ENCODE data around the gene NDC1.

Gene NDC1

DNA sequence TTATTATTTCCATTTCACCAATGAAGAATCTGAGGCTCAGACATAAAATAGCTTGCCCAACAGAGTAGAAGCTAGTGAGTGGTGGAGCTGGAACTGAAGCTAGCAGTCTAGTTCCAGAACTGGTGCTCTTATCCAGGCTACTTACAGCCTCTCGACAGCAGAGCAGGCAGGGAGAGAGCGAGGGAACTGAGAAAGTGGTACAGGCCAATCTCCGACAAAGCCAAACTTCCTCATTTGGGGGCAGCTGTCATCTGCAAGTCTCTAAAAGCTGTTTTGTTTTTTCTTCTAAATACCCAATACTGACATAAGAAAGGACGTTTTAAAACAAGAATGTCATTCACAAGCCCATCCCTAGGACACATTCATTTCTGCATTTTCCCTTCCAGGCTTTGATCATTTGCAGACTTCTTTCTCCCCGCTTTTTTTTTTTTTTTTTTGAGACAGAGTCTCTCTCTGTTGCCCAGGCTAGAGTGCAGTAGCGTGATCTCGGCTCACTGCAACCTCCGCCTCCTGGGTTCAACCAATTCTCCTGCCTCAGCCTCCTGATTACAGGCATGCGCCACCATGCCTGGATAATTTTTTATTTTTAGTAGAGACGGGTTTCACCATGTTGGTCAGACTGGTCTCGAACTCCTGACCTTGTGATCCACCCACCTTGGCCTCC lies 31.5 kb upstream of the NDC1 start:
- peak; percentile 36 for DNase-seq (ENCODE audit: extremely low spot score)
- CTCF ChIA-PET, result interaction anchor here (0.9 to 9.6 kb wide), 8 partner anchors 9 to 212 kb away, joined by 3 to 135 read pairs (median 7); no protein-coding TSS in a partner anchor
- POLR2A ChIA-PET, result no interaction called here
- TF ChIP-seq CTCF (IDR thresholded peaks at IDR 0.05; ENCODE audit: control extremely low read depth, extremely low read depth, low read depth, missing control alignments), result no peak

DNA sequence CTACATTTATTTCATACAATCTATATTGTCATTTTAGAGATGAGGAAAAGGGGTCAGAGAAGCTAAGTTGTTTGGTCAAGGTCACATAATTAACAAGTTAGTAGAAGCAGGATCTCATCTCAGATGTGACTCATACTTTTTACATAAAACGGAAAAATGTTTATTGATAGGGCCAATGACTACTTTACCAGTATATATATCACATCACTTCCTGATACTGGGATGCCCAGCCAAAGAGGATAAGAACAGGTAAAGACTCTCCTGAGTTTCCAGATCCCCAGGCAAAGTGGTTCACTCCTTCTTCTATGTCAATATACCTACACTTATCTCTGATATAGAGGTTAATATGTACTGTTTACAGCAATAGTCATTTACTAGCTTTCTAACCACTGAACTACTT lies 30.5 kb upstream of the NDC1 start:
- ChIA-PET CTCF (interaction anchor here (0.9 to 9.6 kb wide), 8 partner anchors 9 to 213 kb away, joined by 3 to 135 read pairs (median 7); no protein-coding TSS in a partner anchor), POLR2A (no interaction called here)
- TF ChIP-seq CTCF (IDR thresholded peaks at IDR 0.05; ENCODE audit: control extremely low read depth, extremely low read depth, low read depth, missing control alignments), result no peak
- no peak for DNase-seq (ENCODE audit: extremely low spot score)

GRCh38 chr1:53862507-53862906 lies 24.4 kb upstream of the NDC1 start:
- DNase-seq (ENCODE audit: extremely low spot score), result peak; percentile 20
- POLR2A ChIA-PET, result no interaction called here
- CTCF ChIA-PET, result interaction anchor here (0.9 to 10.2 kb wide), 12 partner anchors 10 to 219 kb away, joined by 3 to 135 read pairs (median 21); partner anchors contain the start of genes IFT25 and LRRC42
- no peak for TF ChIP-seq CTCF (IDR thresholded peaks at IDR 0.05; ENCODE audit: control extremely low read depth, extremely low read depth, low read depth, missing control alignments)

GRCh38 chr1:53860967-53861411 lies 22.9 kb upstream of the NDC1 start:
- POLR2A ChIA-PET, result interaction anchor here (0.5 kb wide), 1 partner anchor 1145 kb away, joined by 3 read pairs; no protein-coding TSS in a partner anchor
- peak; percentile 58 for DNase-seq (ENCODE audit: extremely low spot score)
- CTCF ChIA-PET, result interaction anchor here (0.9 to 10.2 kb wide), 49 partner anchors 11 to 949 kb away, joined by 3 to 135 read pairs (median 5); partner anchors contain the start of genes IFT25, LRRC42, NDC1 and YIPF1
- peak; percentile 83 for TF ChIP-seq CTCF (IDR thresholded peaks at IDR 0.05; ENCODE audit: control extremely low read depth, extremely low read depth, low read depth, missing control alignments)

DNA sequence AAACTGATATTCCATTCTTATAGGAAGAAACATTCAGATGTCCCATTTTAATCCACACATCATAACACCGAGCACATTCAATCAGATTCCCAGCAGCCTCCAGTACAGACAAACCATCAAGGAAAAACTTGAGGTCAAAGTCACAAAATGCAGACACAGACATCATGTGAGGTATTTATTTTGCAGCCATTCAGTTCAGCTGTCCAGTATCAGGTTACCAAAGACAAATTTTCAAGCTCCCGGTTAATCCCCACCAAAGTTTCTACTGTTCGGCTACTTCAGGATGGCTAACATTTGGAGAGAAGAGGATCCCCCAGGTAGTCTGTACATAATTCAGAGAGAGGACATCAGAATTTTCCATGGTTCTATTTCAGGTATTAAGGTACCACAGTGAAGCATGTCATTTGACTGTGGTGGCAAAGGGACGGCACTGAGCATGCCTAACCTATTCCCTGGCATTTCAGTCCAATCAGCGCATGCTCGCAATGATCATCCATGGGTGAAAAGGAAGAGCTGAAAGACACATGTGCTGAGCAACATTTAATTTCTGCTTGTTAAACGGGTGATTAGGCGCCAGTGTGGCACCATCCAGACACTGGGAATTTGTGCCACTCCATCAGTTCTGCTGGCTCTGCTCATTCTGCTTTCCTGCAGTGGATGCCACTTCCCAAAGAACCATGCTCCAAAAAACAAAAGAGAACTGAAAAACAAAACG lies 13.6 kb upstream of the NDC1 start:
- no peak for TF ChIP-seq CTCF (IDR thresholded peaks at IDR 0.05; ENCODE audit: control extremely low read depth, extremely low read depth, low read depth, missing control alignments)
- no peak for DNase-seq (ENCODE audit: extremely low spot score)
- ChIA-PET CTCF (interaction anchor here (1.0 to 5.8 kb wide), 4 partner anchors 8 to 27 kb away, joined by 3 to 86 read pairs (median 6); no protein-coding TSS in a partner anchor), POLR2A (interaction anchor here (0.6 kb wide), 1 partner anchor 25 kb away, joined by 6 read pairs; no protein-coding TSS in a partner anchor)

DNA sequence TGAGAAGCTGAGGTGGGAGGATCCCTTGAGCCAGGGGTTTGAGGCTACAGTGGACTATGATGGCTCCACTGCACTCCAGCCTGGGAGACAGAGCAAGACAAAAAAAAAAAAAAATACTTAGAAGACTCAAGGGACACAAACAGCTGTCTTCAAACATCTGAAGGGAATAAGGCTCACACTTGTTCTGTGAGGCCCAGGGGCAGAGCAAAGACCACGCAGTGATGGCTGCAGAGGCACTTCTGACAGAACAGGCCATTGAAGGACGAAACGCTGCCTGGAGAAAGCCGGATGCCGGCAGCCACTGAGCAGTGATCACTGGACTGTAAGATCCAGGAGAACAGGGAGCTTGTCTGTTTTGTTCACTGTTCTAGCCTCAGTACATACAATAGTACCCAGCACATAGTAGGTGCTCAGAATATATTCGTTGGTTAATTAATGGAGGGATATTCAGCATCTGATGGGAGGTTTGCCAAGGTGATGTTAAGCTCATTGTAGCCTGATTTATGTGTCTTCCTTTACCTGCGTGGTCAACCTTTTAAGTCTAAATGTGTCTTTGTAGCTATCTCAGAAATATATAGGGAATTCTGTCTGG lies 12.1 kb upstream of the NDC1 start:
- DNase-seq (ENCODE audit: extremely low spot score), result no peak
- ChIA-PET POLR2A (no interaction called here), CTCF (interaction anchor here (1.2 to 5.8 kb wide), 5 partner anchors 9 to 110 kb away, joined by 3 to 86 read pairs (median 8); partner anchors contain the start of gene NDC1)
- TF ChIP-seq CTCF (IDR thresholded peaks at IDR 0.05; ENCODE audit: control extremely low read depth, extremely low read depth, low read depth, missing control alignments), result no peak
